Lower lobe of right lung (tissue), 2 donors: ENCODE results near the gene TICAM1. TPM values are rescaled to one million over a fixed set of nuclear protein-coding genes. Genes with fewer than 3 reads are reported as not detected.
"Not testable (repeated sequence)": the region's sequence is repeated elsewhere in the genome, so short reads cannot be mapped to it uniquely, and the experiment has no call there.

Experiments used
- ATAC-seq, 2 donors: fragments of 200-7000 bp; cut with Tn5 transposase; one replicate each; pipeline ENCODE4 v1.9.1; 2020 to 2022; ENCODE audit warnings: mild to moderate bottlenecking in 2 of 2, moderate library complexity in 2 of 2
- DNase-seq: peaks from one replicate; pipeline ENCODE4 v3.0.0-alpha.2; 2020
- H3K27ac ChIP-seq: fragments of 200-600 bp; one replicate; pipeline ENCODE4 v1.8.0; 2022
- H3K27me3 ChIP-seq: fragments of 200-600 bp; one replicate; pipeline ENCODE4 v1.8.0; 2022; ENCODE audit warnings: low read depth
- H3K36me3 ChIP-seq: fragments of 200-600 bp; one replicate; pipeline ENCODE4 v1.8.0; 2022; ENCODE audit warnings: mild to moderate bottlenecking
- H3K4me1 ChIP-seq: fragments of 200-600 bp; one replicate; pipeline ENCODE4 v1.8.0; 2022
- H3K4me3 ChIP-seq: fragments of 200-600 bp; one replicate; pipeline ENCODE4 v1.8.0; 2022; ENCODE audit warnings: mild to moderate bottlenecking
- H3K9me3 ChIP-seq: fragments of 200-600 bp; one replicate; pipeline ENCODE4 v1.8.0; 2022
- intact Hi-C: fragments of 100-400 bp; cut with DNase I; formaldehyde crosslinking; loops from one replicate; pipeline ENCODE4 v1.11.0; 2022
- total RNA-seq: library from RNA; stranded (reverse); fragmentation: NEBNext Ultra II Directional; extraction: Animal tissue kit (Norgen Biotek cat#: 25700); gene quantifications from one replicate; pipeline ENCODE4 v1.2.1, GENCODE V29; 2021
- TF ChIP-seq, protein P1 (sequence below): fragments of 200-600 bp; IDR thresholded peaks from one replicate; pipeline ENCODE4 v1.8.0; 2022; ENCODE audit warnings: antibody characterized with exemption, mild to moderate bottlenecking
- donor health status: DM: no; HTN: yes; CAD: no; lungs with severe emphysema.

TICAM1 gene
- total RNA-seq, 1 donor from 2014 or later: 14.6 TPM

DNA sequence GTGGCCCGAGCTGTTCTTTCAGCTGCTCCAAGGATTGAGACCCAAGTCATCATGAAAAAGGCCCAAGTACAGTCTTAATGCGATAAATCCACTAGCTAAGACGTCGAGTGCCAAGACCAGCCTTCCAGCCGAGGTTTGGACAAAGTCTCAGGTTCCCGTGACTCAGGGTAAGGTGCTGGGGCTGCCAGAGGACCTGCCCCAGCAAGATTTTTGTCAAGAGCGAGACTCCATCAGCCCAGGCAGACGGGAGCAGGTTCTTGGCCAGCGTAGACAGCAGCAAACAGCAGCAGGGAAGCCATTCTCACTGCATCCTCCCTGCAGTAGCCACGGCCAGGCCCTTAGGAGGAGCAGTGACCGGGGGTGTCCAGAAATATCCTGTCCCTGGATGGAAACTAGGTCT lies 36.5 kb downstream of the TICAM1 start:
- intact Hi-C loops: no loop called here
- TF ChIP-seq, protein P1, sequence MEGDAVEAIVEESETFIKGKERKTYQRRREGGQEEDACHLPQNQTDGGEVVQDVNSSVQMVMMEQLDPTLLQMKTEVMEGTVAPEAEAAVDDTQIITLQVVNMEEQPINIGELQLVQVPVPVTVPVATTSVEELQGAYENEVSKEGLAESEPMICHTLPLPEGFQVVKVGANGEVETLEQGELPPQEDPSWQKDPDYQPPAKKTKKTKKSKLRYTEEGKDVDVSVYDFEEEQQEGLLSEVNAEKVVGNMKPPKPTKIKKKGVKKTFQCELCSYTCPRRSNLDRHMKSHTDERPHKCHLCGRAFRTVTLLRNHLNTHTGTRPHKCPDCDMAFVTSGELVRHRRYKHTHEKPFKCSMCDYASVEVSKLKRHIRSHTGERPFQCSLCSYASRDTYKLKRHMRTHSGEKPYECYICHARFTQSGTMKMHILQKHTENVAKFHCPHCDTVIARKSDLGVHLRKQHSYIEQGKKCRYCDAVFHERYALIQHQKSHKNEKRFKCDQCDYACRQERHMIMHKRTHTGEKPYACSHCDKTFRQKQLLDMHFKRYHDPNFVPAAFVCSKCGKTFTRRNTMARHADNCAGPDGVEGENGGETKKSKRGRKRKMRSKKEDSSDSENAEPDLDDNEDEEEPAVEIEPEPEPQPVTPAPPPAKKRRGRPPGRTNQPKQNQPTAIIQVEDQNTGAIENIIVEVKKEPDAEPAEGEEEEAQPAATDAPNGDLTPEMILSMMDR: no peak
- no peaks in the 10 kb centered on the region for H3K9me3 ChIP-seq
- no peak overlapping the region for H3K4me3 ChIP-seq
- H3K27ac ChIP-seq: no peak overlapping the region
- DNase-seq: no peak
- peaks cover 53% of the 10 kb centered on the region for H3K36me3 ChIP-seq
- no peak for ATAC-seq
- H3K4me1 ChIP-seq: peaks cover 39% of the 10 kb centered on the region
- H3K27me3 ChIP-seq: no peaks in the 10 kb centered on the region

DNA sequence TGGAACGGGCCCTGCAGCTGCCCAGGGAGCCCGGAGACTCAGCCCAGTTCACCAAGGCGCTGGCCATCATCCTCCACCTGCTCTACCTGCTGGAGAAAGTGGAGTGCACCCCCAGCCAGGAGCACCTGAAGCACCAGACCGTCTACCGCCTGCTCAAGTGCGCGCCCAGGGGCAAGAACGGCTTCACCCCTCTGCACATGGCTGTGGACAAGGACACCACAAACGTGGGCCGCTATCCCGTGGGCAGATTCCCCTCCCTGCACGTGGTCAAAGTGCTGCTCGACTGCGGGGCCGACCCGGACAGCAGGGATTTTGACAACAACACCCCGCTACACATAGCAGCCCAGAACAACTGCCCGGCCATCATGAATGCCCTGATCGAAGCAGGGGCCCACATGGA lies 38.2 kb downstream of the TICAM1 start:
- ATAC-seq, H3K27ac ChIP-seq, H3K27me3 ChIP-seq, H3K4me3 ChIP-seq, DNase-seq, H3K9me3 ChIP-seq, intact Hi-C loops: not testable (repeated sequence)
- peaks cover 39% of the 10 kb centered on the region for H3K4me1 ChIP-seq
- peaks cover 53% of the 10 kb centered on the region for H3K36me3 ChIP-seq

DNA sequence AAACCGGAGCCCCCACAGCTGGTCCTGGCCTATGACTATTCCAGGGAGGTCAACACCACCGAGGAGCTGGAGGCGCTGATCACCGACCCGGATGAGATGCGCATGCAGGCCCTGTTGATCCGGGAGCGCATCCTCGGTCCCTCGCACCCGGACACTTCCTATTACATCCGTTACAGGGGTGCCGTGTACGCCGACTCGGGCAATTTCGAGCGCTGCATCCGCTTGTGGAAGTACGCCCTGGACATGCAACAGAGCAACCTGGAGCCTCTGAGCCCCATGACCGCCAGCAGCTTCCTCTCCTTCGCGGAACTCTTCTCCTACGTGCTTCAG lies 38.7 kb downstream of the TICAM1 start:
- H3K27me3 ChIP-seq, ATAC-seq, H3K9me3 ChIP-seq, H3K27ac ChIP-seq, DNase-seq, intact Hi-C loops: not testable (repeated sequence)
- Histone ChIP-seq H3K4me1 (peaks cover 39% of the 10 kb centered on the region), H3K4me3 (peak overlapping the region; percentile 74), H3K36me3 (peaks cover 53% of the 10 kb centered on the region)

DNA sequence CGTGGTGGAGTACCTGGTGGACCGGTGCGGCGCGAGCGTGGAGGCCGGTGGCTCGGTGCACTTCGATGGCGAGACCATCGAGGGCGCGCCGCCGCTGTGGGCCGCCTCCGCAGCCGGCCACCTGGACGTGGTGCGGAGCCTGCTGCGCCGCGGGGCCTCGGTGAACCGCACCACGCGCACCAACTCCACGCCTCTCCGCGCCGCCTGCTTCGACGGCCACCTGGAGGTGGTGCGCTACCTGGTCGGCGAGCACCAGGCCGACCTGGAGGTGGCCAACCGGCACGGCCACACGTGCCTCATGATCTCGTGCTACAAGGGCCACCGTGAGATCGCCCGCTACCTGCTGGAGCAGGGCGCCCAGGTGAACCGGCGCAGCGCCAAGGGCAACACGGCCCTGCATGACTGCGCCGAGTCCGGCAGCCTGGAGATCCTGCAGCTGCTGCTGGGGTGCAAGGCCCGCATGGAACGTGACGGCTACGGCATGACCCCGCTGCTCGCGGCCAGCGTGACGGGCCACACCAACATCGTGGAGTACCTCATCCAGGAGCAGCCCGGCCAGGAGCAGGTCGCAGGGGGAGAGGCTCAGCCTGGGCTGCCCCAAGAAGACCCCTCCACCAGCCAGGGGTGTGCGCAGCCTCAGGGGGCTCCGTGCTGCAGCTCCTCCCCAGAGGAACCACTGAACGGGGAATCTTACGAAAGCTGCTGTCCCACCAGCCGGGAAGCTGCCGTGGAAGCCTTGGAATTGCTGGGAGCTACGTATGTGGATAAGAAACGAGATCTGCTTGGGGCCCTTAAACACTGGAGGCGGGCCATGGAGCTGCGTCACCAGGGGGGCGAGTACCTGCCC lies 39.3 kb downstream of the TICAM1 start:
- peak in 1 of 2 donors; percentile 1 for ATAC-seq
- H3K27me3 ChIP-seq, DNase-seq, H3K9me3 ChIP-seq, intact Hi-C loops: not testable (repeated sequence)
- peaks cover 48% of the 10 kb centered on the region for H3K36me3 ChIP-seq
- peak overlapping the region; percentile 74 for H3K4me3 ChIP-seq
- H3K27ac ChIP-seq: peak overlapping the region; percentile 87
- H3K4me1 ChIP-seq: peaks cover 39% of the 10 kb centered on the region

DNA sequence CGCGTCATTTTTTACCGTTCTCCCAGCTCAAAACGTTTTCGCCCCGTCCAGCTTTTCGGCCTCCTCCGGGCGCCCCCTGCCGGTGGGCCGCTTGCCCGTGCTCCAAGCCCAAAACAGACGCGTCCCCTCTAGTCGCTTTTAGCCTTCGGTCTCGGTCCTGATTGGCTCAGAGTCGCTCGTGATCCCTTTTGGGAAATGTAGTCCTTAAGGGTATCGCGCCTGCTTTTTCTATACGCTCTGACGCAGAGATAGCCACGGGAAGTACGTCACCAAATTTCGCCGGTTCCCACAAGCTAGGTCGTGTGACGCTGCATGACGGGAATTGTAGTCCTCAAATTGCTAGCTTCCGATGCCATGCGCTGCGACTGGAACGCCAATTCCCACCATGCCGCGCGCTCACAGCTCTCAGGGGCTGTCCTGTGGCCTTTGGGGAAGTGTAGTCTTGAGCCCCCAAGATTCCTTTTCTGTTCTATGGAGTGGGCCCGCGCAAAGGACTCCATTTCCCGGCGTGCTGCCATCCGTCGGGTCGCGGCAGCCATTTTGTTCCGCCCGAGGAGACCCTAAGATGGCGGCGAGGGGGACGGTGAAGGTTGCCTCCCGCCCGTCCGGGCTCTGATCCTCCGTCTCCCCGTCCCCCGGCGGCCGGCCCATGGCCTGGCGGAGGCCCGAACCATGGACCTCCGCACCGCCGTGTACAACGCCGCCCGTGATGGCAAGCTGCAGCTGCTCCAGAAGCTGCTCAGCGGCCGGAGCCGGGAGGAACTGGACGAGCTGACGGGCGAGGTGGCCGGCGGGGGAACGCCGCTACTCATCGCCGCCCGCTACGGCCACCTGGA lies 40.1 kb downstream of the TICAM1 start, which contains the start of gene FEM1A:
TSS of gene FEM1A (plus strand) at position 552 of the 836 bp plus-strand sequence. CDS start at position 673, 121 bp downstream.
- peaks cover 36% of the 10 kb centered on the region for H3K4me1 ChIP-seq
- H3K36me3 ChIP-seq: peaks cover 41% of the 10 kb centered on the region
- H3K27ac ChIP-seq: peak within 1 kb of the TSS; percentile 87
- intact Hi-C loops: no loop called here
- TF ChIP-seq, protein P1: peak; percentile 99
- no peaks in the 10 kb centered on the region for H3K9me3 ChIP-seq
- peak; percentile 99 for DNase-seq
- ATAC-seq: peak; percentile 99 to 100
- peak within 1 kb of the TSS; percentile 74 for H3K4me3 ChIP-seq
- H3K27me3 ChIP-seq: no peaks in the 10 kb centered on the region

DNA sequence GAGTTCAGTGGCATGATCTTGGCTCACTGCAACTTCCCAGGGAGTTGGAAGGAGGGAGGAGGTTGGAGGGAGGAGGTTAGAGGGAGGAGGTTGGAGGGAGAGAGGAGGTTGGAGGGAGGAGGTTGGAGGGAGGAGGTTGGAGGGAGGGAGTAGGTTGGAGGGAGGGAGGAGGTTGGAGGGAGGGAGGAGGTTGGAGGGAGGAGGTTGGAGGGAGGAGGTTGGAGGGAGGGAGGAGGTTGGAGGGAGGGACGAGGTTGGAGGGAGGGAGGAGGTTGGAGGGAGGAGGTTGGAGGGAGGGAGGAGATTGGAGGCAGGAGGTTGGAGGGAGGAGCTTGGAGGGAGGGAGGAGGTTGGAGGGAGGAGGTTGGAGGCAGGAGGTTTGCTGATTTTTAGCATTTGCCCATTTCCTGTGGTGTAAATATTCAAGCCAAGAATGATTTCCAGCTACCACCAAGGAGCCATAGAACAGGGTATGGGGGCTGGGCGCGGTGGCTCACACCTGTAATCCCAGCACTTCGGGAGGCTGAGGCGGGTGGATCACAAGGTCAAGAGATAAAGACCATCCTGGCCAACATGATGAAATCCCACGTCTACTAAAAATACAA lies 45.0 kb downstream of the TICAM1 start:
- H3K27me3 ChIP-seq: peaks cover 18% of the 10 kb centered on the region
- H3K27ac ChIP-seq, ATAC-seq, intact Hi-C loops, DNase-seq, H3K4me1 ChIP-seq, H3K4me3 ChIP-seq, H3K9me3 ChIP-seq, H3K36me3 ChIP-seq: not testable (repeated sequence)

DNA sequence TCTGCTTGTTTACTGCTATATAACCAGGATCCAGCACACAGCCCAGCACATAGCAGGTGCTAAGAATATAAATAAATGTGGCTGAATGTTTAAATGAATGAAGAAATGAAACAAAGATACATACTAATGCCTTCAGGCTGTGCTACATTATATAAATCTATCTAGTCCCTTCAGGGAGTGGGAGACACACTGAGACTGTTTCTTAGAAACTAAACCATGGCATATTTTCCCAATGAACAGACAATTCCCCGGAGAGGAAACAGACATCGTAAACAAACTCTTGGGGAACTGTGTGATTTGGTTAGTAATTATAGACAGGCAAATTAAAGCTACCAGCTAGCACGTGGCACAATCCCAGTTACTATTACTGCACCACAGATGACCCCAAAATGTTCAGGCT lies 49.7 kb downstream of the TICAM1 start:
- intact Hi-C loops: no loop called here
- ATAC-seq (no peak), DNase-seq (no peak)
- H3K4me3 ChIP-seq: no peak overlapping the region
- TF ChIP-seq, protein P1: no peak
- H3K36me3 ChIP-seq: no peaks in the 10 kb centered on the region
- H3K27ac ChIP-seq: no peak overlapping the region
- H3K9me3 ChIP-seq: no peaks in the 10 kb centered on the region
- peaks cover 18% of the 10 kb centered on the region for H3K27me3 ChIP-seq
- peaks cover 7% of the 10 kb centered on the region for H3K4me1 ChIP-seq
